ENCODE measurements around the gene NPRL2.

The NPRL2 gene

GRCh38 chr3:50371133-50371685 lies 20.6 kb upstream of the NPRL2 start:
- H3K4me3 ChIP-seq, result no peak overlapping the region
- intact Hi-C loops (cut with DNase I; ENCODE audit: low total_unique reads), result no loop called here
- peaks cover 0 to 39% of the 10 kb centered on the region in 2 donors for H3K27me3 ChIP-seq
- H3K4me1 ChIP-seq, result peaks cover 0 to 6% (median 0%) of the 10 kb centered on the region in 4 donors
- no peak for DNase-seq
- no peaks in the 10 kb centered on the region for H3K36me3 ChIP-seq
- no peaks in the 10 kb centered on the region for H3K9me3 ChIP-seq
- H3K27ac ChIP-seq, result no peak overlapping the region
- TF ChIP-seq, protein P1, sequence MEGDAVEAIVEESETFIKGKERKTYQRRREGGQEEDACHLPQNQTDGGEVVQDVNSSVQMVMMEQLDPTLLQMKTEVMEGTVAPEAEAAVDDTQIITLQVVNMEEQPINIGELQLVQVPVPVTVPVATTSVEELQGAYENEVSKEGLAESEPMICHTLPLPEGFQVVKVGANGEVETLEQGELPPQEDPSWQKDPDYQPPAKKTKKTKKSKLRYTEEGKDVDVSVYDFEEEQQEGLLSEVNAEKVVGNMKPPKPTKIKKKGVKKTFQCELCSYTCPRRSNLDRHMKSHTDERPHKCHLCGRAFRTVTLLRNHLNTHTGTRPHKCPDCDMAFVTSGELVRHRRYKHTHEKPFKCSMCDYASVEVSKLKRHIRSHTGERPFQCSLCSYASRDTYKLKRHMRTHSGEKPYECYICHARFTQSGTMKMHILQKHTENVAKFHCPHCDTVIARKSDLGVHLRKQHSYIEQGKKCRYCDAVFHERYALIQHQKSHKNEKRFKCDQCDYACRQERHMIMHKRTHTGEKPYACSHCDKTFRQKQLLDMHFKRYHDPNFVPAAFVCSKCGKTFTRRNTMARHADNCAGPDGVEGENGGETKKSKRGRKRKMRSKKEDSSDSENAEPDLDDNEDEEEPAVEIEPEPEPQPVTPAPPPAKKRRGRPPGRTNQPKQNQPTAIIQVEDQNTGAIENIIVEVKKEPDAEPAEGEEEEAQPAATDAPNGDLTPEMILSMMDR (IDR thresholded peaks at IDR 0.05), result no peak

GRCh38 chr3:50370594-50370993 lies 20.0 kb upstream of the NPRL2 start:
- DNase-seq, result no peak
- intact Hi-C loops (cut with DNase I; ENCODE audit: low total_unique reads), result no loop called here

DNA sequence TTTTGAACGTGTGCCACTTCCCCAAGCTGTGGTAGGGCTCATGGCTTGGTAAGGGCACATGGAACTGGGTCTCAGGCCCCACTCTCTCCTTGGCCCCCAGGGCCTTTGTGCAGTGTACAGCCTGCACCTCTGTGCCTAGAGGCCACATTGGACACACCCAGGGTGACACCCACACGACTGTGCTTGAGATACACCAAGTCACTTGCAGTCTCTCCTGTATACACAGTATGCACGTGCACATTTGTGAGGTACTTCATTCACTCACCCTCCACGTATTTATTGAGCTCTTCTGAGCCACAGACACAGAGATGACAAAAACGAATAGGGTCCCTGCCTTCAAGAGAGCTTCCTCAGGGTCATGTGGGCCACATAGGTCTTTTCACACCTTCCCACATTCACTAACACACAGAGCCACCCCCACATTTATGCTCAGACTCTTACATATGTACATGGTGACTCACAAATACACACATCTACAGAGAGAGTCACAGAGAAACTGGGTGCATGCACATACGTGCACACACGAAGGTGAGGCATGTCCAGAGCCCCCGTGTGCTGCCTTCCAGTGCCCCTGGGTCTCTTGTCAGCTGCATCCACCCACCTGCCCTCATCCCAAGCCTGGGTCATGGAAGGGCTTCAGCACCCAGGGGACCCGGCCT lies 18.6 kb upstream of the NPRL2 start:
- Histone ChIP-seq H3K27ac (no peak overlapping the region), H3K9me3 (no peaks in the 10 kb centered on the region), H3K27me3 (peaks cover 0 to 39% of the 10 kb centered on the region in 2 donors), H3K4me1 (peaks cover 3 to 25% (median 9%) of the 10 kb centered on the region in 4 donors), H3K4me3 (no peak overlapping the region), H3K36me3 (no peaks in the 10 kb centered on the region)
- DNase-seq, result no peak
- TF ChIP-seq, protein P1 (IDR thresholded peaks at IDR 0.05), result no peak
- intact Hi-C loops (cut with DNase I; ENCODE audit: low total_unique reads), result no loop called here

More at GRCh38 chr3:50370594-50370993, 20.0 kb upstream of the NPRL2 start:
- peaks cover 0 to 12% (median under 1%) of the 10 kb centered on the region in 4 donors for H3K4me1 ChIP-seq
- H3K4me3 ChIP-seq, result no peak overlapping the region
- H3K27me3 ChIP-seq, result peaks cover 0 to 39% of the 10 kb centered on the region in 2 donors
- no peak overlapping the region for H3K27ac ChIP-seq
- H3K36me3 ChIP-seq, result no peaks in the 10 kb centered on the region
- TF ChIP-seq, protein P1 (IDR thresholded peaks at IDR 0.05), result peak in 1 of 2 experiments; percentile 8
- H3K9me3 ChIP-seq, result no peaks in the 10 kb centered on the region

DNA sequence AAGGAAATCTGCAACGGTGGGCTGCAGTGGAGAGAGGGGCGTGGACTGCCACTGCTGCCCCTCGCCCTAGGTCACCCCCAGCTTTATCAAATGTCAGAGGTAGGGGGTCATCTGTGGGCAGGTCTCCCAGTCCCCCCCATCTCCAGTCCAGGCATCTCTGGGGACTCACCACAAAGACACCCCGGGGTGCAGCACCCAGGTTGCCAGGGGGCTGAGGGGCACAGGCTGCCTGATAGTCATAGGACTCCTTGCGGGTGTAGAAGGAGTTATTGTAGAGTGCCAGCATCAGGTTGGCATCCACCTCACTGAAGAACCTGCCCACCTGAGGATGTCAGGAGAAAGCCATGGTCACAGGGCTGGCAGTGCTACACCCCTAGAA lies 15.3 kb upstream of the NPRL2 start:
- Histone ChIP-seq H3K4me3 (peak overlapping the region; percentile 60 to 70), H3K27ac (no peak overlapping the region), H3K9me3 (no peaks in the 10 kb centered on the region), H3K4me1 (peaks cover 3 to 28% (median 9%) of the 10 kb centered on the region in 4 donors), H3K27me3 (peaks cover 0 to 14% of the 10 kb centered on the region in 2 donors), H3K36me3 (no peaks in the 10 kb centered on the region)
- intact Hi-C loops (cut with DNase I; ENCODE audit: low total_unique reads), result no loop called here
- DNase-seq, result no peak
- TF ChIP-seq, protein P1 (IDR thresholded peaks at IDR 0.05), result no peak

- H3K36me3 ChIP-seq, result no peaks in the 10 kb centered on the region
- H3K4me3 ChIP-seq, result peak overlapping the region; percentile 60 to 70
- intact Hi-C loops (cut with DNase I; ENCODE audit: low total_unique reads), result no loop called here
- TF ChIP-seq, protein P1 (IDR thresholded peaks at IDR 0.05), result no peak
- no peaks in the 10 kb centered on the region for H3K9me3 ChIP-seq
- H3K27ac ChIP-seq, result peak overlapping the region; percentile 42 to 70
- H3K27me3 ChIP-seq, result peaks cover 0 to 11% of the 10 kb centered on the region in 2 donors
- DNase-seq, result peak; percentile 71 to 89
- H3K4me1 ChIP-seq, result peaks cover 3 to 28% (median 9%) of the 10 kb centered on the region in 4 donors
These were observed 14.7 kb upstream of the NPRL2 start for GRCh38 chr3:50365080-50365841.
